Stimulated activated naive B cell treated with anti-CD40 and anti-IgM and Interleukin-4, amounts not matched to agents 10 μg/mL and 1 μg/mL and 100 μg/mL, for 72 hours (primary cell): ENCODE results near the gene GALNS.
A peak's percentile ranks its signal among the peaks of the same experiment; 100 is the strongest.

Experiments used
- ATAC-seq, 2 donors: fragments of 150-1000 bp; cut with Tn5 transposase; replicated peaks; 2 replicates each; pipeline ENCODE4 v1.10.0; 2021; ENCODE audit warnings: moderate library complexity in 1 of 2
- DNase-seq: peaks from one replicate; pipeline ENCODE4 v3.0.0; 2021
- H3K27ac Mint-ChIP-seq: one replicate; pipeline ENCODE4 v1.8.0; 2022; ENCODE audit warnings: mild to moderate bottlenecking, mixed read lengths
- H3K27me3 Mint-ChIP-seq, 2 donors: one replicate each; pipeline ENCODE4 v1.8.0; 2022; ENCODE audit warnings: mixed read lengths in 2 of 2
- H3K36me3 Mint-ChIP-seq, 2 donors: one replicate each; pipeline ENCODE4 v1.8.0; 2022; ENCODE audit warnings: mixed read lengths in 2 of 2, mild to moderate bottlenecking in 1 of 2
- H3K4me1 Mint-ChIP-seq, 2 donors: one replicate each; pipeline ENCODE4 v1.8.0; 2022; ENCODE audit warnings: mixed read lengths in 2 of 2, mild to moderate bottlenecking in 1 of 2
- H3K4me3 Mint-ChIP-seq, 2 donors: one replicate each; pipeline ENCODE4 v1.8.0; 2022; ENCODE audit warnings: mild to moderate bottlenecking in 2 of 2, mixed read lengths in 2 of 2, moderate library complexity in 1 of 2
- H3K9me3 Mint-ChIP-seq, 2 donors: one replicate each; pipeline ENCODE4 v1.8.0; 2022; ENCODE audit warnings: mixed read lengths in 2 of 2, mild to moderate bottlenecking in 1 of 2

Gene GALNS

GRCh38 chr16:88856828-88857727, at the start of gene GALNS, which contains the start of gene TRAPPC2L:
Gene GALNS, minus strand, starts transcription at chr16:88856947. Its CDS starts 70 bp downstream, at chr16:88856877.
Gene TRAPPC2L, plus strand, starts transcription at chr16:88857127. Its CDS starts 24 bp downstream, at chr16:88857151.
- Mint-ChIP-seq H3K4me1 (peaks cover 28 to 43% of the 10 kb centered on the region in 2 donors), H3K36me3 (peaks cover 10 to 26% of the 10 kb centered on the region in 2 donors), H3K9me3 (no peaks in the 10 kb centered on the region), H3K27ac (peak within 1 kb of the TSS; percentile 89), H3K27me3 (no peaks in the 10 kb centered on the region), H3K4me3 (peak within 1 kb of the TSS; percentile 91 to 93)
- ATAC-seq = peak; percentile 78 to 84
- peak; percentile 96 for DNase-seq

GRCh38 chr16:88906020-88906419, 49.3 kb upstream of the GALNS start:
- H3K27me3 Mint-ChIP-seq = no peaks in the 10 kb centered on the region
- ATAC-seq = no peak
- no peaks in the 10 kb centered on the region for H3K9me3 Mint-ChIP-seq
- H3K4me1 Mint-ChIP-seq = peaks cover 24 to 44% of the 10 kb centered on the region in 2 donors
- H3K36me3 Mint-ChIP-seq = peaks cover 6 to 29% of the 10 kb centered on the region in 2 donors
- H3K4me3 Mint-ChIP-seq = no peak overlapping the region
- peak overlapping the region; percentile 81 for H3K27ac Mint-ChIP-seq
- DNase-seq = no peak

- ATAC-seq (peak; percentile 57 to 63), DNase-seq (no peak)
- Mint-ChIP-seq H3K9me3 (no peaks in the 10 kb centered on the region), H3K4me1 (peaks cover 23 to 41% of the 10 kb centered on the region in 2 donors), H3K4me3 (no peak overlapping the region), H3K27ac (peak overlapping the region; percentile 25), H3K27me3 (no peaks in the 10 kb centered on the region), H3K36me3 (peaks cover 8 to 29% of the 10 kb centered on the region in 2 donors)
These were observed 48.8 kb upstream of the GALNS start for GRCh38 chr16:88905563-88905962.

GRCh38 chr16:88904676-88905365, 48.1 kb upstream of the GALNS start:
- H3K27me3 Mint-ChIP-seq = no peaks in the 10 kb centered on the region
- peaks cover 8 to 22% of the 10 kb centered on the region in 2 donors for H3K36me3 Mint-ChIP-seq
- peaks cover 16 to 33% of the 10 kb centered on the region in 2 donors for H3K4me1 Mint-ChIP-seq
- H3K27ac Mint-ChIP-seq = no peak overlapping the region
- ATAC-seq (peak in 1 of 2 donors; percentile 8), DNase-seq (no peak)
- no peak overlapping the region for H3K4me3 Mint-ChIP-seq
- H3K9me3 Mint-ChIP-seq = no peaks in the 10 kb centered on the region

- Mint-ChIP-seq H3K4me3 (no peak overlapping the region), H3K27ac (peak overlapping the region; percentile 65), H3K27me3 (no peaks in the 10 kb centered on the region), H3K9me3 (no peaks in the 10 kb centered on the region), H3K36me3 (peaks cover 10 to 25% of the 10 kb centered on the region in 2 donors), H3K4me1 (peaks cover 13 to 31% of the 10 kb centered on the region in 2 donors)
- ATAC-seq = no peak
- no peak for DNase-seq
These were observed 46.5 kb upstream of the GALNS start for GRCh38 chr16:88903267-88903666.

- no peaks in the 10 kb centered on the region for H3K9me3 Mint-ChIP-seq
- H3K27ac Mint-ChIP-seq = peak overlapping the region; percentile 65
- ATAC-seq = no peak
- no peak for DNase-seq
- H3K27me3 Mint-ChIP-seq = no peaks in the 10 kb centered on the region
- H3K4me1 Mint-ChIP-seq = peaks cover 11 to 26% of the 10 kb centered on the region in 2 donors
- peaks cover 12 to 24% of the 10 kb centered on the region in 2 donors for H3K36me3 Mint-ChIP-seq
- H3K4me3 Mint-ChIP-seq = no peak overlapping the region
These were observed 46.0 kb upstream of the GALNS start for GRCh38 chr16:88902744-88903143.

- no peak overlapping the region for H3K4me3 Mint-ChIP-seq
- no peaks in the 10 kb centered on the region for H3K9me3 Mint-ChIP-seq
- H3K27me3 Mint-ChIP-seq = no peaks in the 10 kb centered on the region
- peaks cover 14 to 22% of the 10 kb centered on the region in 2 donors for H3K36me3 Mint-ChIP-seq
- H3K27ac Mint-ChIP-seq = no peak overlapping the region
- DNase-seq (no peak), ATAC-seq (no peak)
- peaks cover 9 to 25% of the 10 kb centered on the region in 2 donors for H3K4me1 Mint-ChIP-seq
These were observed 45.1 kb upstream of the GALNS start for GRCh38 chr16:88901718-88902337.

- no peak overlapping the region for H3K27ac Mint-ChIP-seq
- DNase-seq (no peak), ATAC-seq (no peak)
- H3K27me3 Mint-ChIP-seq = no peaks in the 10 kb centered on the region
- peaks cover 8 to 26% of the 10 kb centered on the region in 2 donors for H3K4me1 Mint-ChIP-seq
- H3K4me3 Mint-ChIP-seq = no peak overlapping the region
- peaks cover 14 to 25% of the 10 kb centered on the region in 2 donors for H3K36me3 Mint-ChIP-seq
- H3K9me3 Mint-ChIP-seq = no peaks in the 10 kb centered on the region
These were observed 43.9 kb upstream of the GALNS start for GRCh38 chr16:88900662-88901052.

- ATAC-seq (no peak), DNase-seq (no peak)
- H3K27me3 Mint-ChIP-seq = no peaks in the 10 kb centered on the region
- no peaks in the 10 kb centered on the region for H3K9me3 Mint-ChIP-seq
- H3K4me3 Mint-ChIP-seq = no peak overlapping the region
- H3K4me1 Mint-ChIP-seq = peaks cover 11 to 27% of the 10 kb centered on the region in 2 donors
- H3K27ac Mint-ChIP-seq = no peak overlapping the region
- peaks cover 18 to 25% of the 10 kb centered on the region in 2 donors for H3K36me3 Mint-ChIP-seq
These were observed 43.3 kb upstream of the GALNS start for GRCh38 chr16:88899901-88900661.

GRCh38 chr16:88897696-88898425, 41.1 kb upstream of the GALNS start:
- Mint-ChIP-seq H3K9me3 (peaks cover 0 to 2% of the 10 kb centered on the region in 2 donors), H3K27ac (no peak overlapping the region), H3K27me3 (no peaks in the 10 kb centered on the region), H3K4me1 (peaks cover 11 to 28% of the 10 kb centered on the region in 2 donors), H3K36me3 (peaks cover 19 to 21% of the 10 kb centered on the region in 2 donors), H3K4me3 (no peak overlapping the region)
- ATAC-seq (no peak), DNase-seq (no peak)

GRCh38 chr16:88896238-88897070, 39.7 kb upstream of the GALNS start:
- peak overlapping the region; percentile 67 for H3K27ac Mint-ChIP-seq
- ATAC-seq (no peak), DNase-seq (no peak)
- no peak overlapping the region for H3K4me3 Mint-ChIP-seq
- H3K4me1 Mint-ChIP-seq = peaks cover 11 to 26% of the 10 kb centered on the region in 2 donors
- H3K36me3 Mint-ChIP-seq = peaks cover 24 to 28% of the 10 kb centered on the region in 2 donors
- H3K27me3 Mint-ChIP-seq = no peaks in the 10 kb centered on the region
- H3K9me3 Mint-ChIP-seq = peaks cover 0 to 2% of the 10 kb centered on the region in 2 donors

GRCh38 chr16:88895335-88895734, 38.6 kb upstream of the GALNS start:
- Mint-ChIP-seq H3K36me3 (peaks cover 28 to 40% of the 10 kb centered on the region in 2 donors), H3K4me1 (peaks cover 13 to 26% of the 10 kb centered on the region in 2 donors), H3K27me3 (no peaks in the 10 kb centered on the region), H3K9me3 (peaks cover 0 to 2% of the 10 kb centered on the region in 2 donors), H3K27ac (peak overlapping the region; percentile 37), H3K4me3 (no peak overlapping the region)
- ATAC-seq = peak in 1 of 2 donors; percentile 33
- no peak for DNase-seq
